Gastroesophageal sphincter (tissue), 3 donors: Measurements from ENCODE around the gene BASP1.

Source experiments
- CTCF ChIP-seq, 4 experiments: fragments of 200-600 bp in 2 of 4; fragments of 450-650 bp in 2 of 4; sonication (generic) in 1 of 4; IDR thresholded peaks; one replicate each; pipeline ENCODE4 v1.5.1; 2017 to 2019; ENCODE audit warnings: antibody characterized with exemption in 4 of 4, mild to moderate bottlenecking in 2 of 4, moderate library complexity in 2 of 4
- EP300 ChIP-seq: sonication (generic); formaldehyde crosslinking; IDR thresholded peaks from one replicate; pipeline ENCODE4 v1.6.1; 2017; ENCODE audit warnings: antibody characterized with exemption, mild to moderate bottlenecking
- POLR2A ChIP-seq, 2 donors: fragments of 450-650 bp; IDR thresholded peaks; one replicate each; pipeline ENCODE4 v1.6.1; 2017; ENCODE audit warnings: antibody characterized with exemption in 2 of 2, mild to moderate bottlenecking in 2 of 2, moderate library complexity in 1 of 2
- POLR2AphosphoS5 ChIP-seq: sonication (generic); formaldehyde crosslinking; IDR thresholded peaks from one replicate; pipeline ENCODE4 v1.6.1; 2017; ENCODE audit warnings: antibody characterized with exemption

- no peak for TF ChIP-seq CTCF (IDR thresholded peaks at IDR 0.05)
- TF ChIP-seq POLR2A (IDR thresholded peaks at IDR 0.05): no peak
- TF ChIP-seq POLR2AphosphoS5: no peak
- TF ChIP-seq EP300: no peak
These were observed 5.2 kb upstream of the BASP1 start for GRCh38 chr5:17212191-17212590.
